Right lobe of liver (tissue), 6 donors: ENCODE results near the gene ZNF695. TPM values are rescaled to one million over a fixed set of nuclear protein-coding genes. Genes with fewer than 3 reads are reported as not detected.

ENCODE experiments used
- ATAC-seq, 4 donors: fragments of 200-7000 bp; cut with Tn5 transposase; one replicate each; pipeline ENCODE4 v1.9.1; 2020; ENCODE audit warnings: mild to moderate bottlenecking in 4 of 4, moderate library complexity in 4 of 4
- DNase-seq, 3 donors: peaks; one replicate each; pipeline ENCODE4 v3.0.0-alpha.2; 2020
- H3K27ac ChIP-seq, 3 donors: fragments of 200-600 bp; one replicate each; pipeline ENCODE4 v1.8.0; 2022
- H3K27me3 ChIP-seq, 2 donors: fragments of 200-600 bp; one replicate each; pipeline ENCODE4 v1.8.0; 2022
- H3K36me3 ChIP-seq, 4 donors: fragments of 200-600 bp; sonication (generic) in 1 of 4; one replicate each; pipeline versions ENCODE4 v1.5.1 to v1.8.0; 2017 to 2022; ENCODE audit warnings: control low read depth in 1 of 4
- H3K4me1 ChIP-seq, 4 donors: fragments of 200-600 bp; sonication (generic) in 1 of 4; one replicate each; pipeline versions ENCODE4 v1.5.1 to v1.8.0; 2017 to 2022; ENCODE audit warnings: control low read depth in 1 of 4
- H3K4me3 ChIP-seq, 3 donors: fragments of 200-600 bp; one replicate each; pipeline ENCODE4 v1.8.0; 2022
- H3K9me3 ChIP-seq, 4 donors: fragments of 200-600 bp; sonication (generic) in 1 of 4; one replicate each; pipeline versions ENCODE4 v1.5.1 to v1.8.0; 2017 to 2022; ENCODE audit warnings: control low read depth in 1 of 4
- POLR2A ChIP-seq: fragments of 450-650 bp; IDR thresholded peaks from one replicate; pipeline ENCODE4 v1.6.1; 2017; ENCODE audit warnings: antibody characterized with exemption, mild to moderate bottlenecking
- WGBS: methylation state at CpG from one replicate; pipeline ENCODE4 v1.1.6; 2018; ENCODE audit warnings: low coverage, low lambda C conversion rate; ENCODE audit not compliant: insufficient coverage; ENCODE audit errors: missing lambda C conversion rate; 5-methylcytosine and 5-hydroxymethylcytosine counted together
- intact Hi-C, 2 donors: fragments of 100-400 bp; cut with DNase I; formaldehyde crosslinking; loops; one replicate each; pipeline versions ENCODE4 v1.11.2 to v1.14.1; 2022
- total RNA-seq, 6 experiments: library from RNA; depleted of rRNA in 2 of 6; stranded (reverse); fragments of >200 nt in 2 of 6; fragmentation: NEBNext Ultra II Directional in 3 of 6; extraction: Animal tissue kit (Norgen Biotek cat#: 25700) in 3 of 6; gene quantifications; one replicate each; pipeline versions ENCODE4 v1.1.0 to v1.2.4, GENCODE V29; 2016 to 2023
- TF ChIP-seq, protein P1 (sequence below), 4 donors: fragments of 200-600 bp in 3 of 4; fragments of 450-650 bp in 1 of 4; IDR thresholded peaks; one replicate each; pipeline versions ENCODE4 v1.5.1 to v1.8.0; 2016 to 2022; ENCODE audit warnings: antibody characterized with exemption in 4 of 4, mild to moderate bottlenecking in 2 of 4
- donor health status: DM: no; HTN: yes; CAD: no.
- donor health status: DM: no; HTN: no; CAD: no.
- donor health status: DM: no; HTN: no; CAD: no.
- donor health status: DM: no; HTN: yes; CAD: no.
- donor health status: DM: no; HTN: yes; CAD: no.

The ZNF695 gene
- total RNA-seq, 6 experiments from 2014 or later = not detected

DNA sequence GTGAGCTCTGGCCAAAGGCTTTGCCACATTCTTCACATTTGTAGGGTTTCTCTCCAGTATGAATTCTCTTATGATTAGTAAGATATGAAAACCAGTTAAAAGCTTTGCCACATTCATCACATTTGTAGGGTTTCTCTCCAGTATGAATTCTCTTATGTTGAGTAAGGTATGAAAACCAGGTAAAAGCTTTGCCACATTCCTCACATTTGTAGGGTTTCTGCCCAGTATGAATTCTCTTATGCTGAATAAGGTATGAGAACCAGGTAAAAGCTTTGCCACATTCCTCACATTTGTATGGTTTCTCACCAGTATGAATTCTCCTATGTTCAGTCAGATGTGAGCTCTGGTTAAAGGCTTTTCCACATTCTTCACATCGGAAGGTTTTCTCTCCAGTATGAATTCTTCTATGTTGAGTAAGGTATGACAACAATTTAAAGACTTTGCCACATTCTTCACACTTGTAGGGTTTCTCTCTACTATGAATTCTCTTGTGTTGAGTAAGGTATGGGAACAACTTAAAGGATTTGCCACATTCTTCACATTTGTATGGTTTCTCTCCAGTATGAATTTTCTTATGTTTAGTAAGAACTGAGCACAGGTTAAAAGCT is 20.7 kb downstream of the ZNF695 start:
- H3K4me1 ChIP-seq = no peaks in the 10 kb centered on the region
- ATAC-seq (no peak), DNase-seq (no peak)
- no peak overlapping the region for H3K4me3 ChIP-seq
- intact Hi-C loops = no loop called here
- no peaks in the 10 kb centered on the region for H3K27me3 ChIP-seq
- H3K36me3 ChIP-seq = no peaks in the 10 kb centered on the region
- no peak overlapping the region for H3K27ac ChIP-seq
- WGBS = 78% methylated on average over 1 of the region's 1 CpG
- peaks cover 0 to 47% (median 14%) of the 10 kb centered on the region in 4 donors for H3K9me3 ChIP-seq
- TF ChIP-seq, protein P1, sequence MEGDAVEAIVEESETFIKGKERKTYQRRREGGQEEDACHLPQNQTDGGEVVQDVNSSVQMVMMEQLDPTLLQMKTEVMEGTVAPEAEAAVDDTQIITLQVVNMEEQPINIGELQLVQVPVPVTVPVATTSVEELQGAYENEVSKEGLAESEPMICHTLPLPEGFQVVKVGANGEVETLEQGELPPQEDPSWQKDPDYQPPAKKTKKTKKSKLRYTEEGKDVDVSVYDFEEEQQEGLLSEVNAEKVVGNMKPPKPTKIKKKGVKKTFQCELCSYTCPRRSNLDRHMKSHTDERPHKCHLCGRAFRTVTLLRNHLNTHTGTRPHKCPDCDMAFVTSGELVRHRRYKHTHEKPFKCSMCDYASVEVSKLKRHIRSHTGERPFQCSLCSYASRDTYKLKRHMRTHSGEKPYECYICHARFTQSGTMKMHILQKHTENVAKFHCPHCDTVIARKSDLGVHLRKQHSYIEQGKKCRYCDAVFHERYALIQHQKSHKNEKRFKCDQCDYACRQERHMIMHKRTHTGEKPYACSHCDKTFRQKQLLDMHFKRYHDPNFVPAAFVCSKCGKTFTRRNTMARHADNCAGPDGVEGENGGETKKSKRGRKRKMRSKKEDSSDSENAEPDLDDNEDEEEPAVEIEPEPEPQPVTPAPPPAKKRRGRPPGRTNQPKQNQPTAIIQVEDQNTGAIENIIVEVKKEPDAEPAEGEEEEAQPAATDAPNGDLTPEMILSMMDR (IDR thresholded peaks at IDR 0.05) = no peak
- TF ChIP-seq POLR2A = no peak

DNA sequence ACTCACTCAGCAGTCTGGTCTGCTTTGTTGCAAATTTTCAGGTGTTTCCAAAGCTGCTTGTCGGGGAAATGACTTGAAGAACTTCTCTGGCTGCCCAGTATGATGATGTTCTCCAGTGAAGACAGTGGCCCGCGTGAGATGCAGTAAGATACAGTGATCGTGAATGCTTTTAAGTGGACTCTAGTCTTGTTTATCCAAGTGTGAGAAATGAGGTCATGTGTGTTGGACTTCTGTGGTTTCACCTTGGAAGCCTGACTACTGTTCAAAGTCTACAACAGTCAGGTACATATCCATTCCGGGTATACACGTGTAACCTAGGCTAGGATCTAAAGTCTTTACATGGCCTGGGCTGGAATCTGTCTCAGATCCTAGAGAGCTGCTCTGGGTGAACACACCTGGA is 29.1 kb downstream of the ZNF695 start:
- WGBS = 65% methylated on average over 3 of the region's 6 CpGs
- intact Hi-C loops = no loop called here
- no peak for ATAC-seq

DNA sequence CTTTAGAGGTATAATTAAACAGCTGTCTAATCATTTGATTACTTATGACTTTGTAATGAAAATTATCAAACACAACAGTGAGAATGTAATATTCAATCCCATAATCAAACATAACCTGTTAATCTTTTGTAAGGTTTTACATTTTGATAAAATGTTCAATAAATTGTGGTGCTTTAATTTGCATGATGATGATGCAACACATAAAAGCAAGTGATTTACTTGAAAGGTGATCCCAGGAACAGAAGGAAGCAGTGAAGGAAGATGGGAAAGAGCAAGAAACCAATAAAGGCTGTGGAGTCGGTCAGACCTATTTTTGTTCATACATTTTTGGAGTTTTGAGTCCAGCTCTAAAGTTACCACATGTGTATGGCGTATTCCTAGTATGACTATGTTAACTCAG is 29.6 kb downstream of the ZNF695 start:
- TF ChIP-seq POLR2A = no peak
- TF ChIP-seq, protein P1 (IDR thresholded peaks at IDR 0.05) = no peak
- peaks cover 0 to 7% (median 0%) of the 10 kb centered on the region in 4 donors for H3K9me3 ChIP-seq
- no peaks in the 10 kb centered on the region for H3K4me1 ChIP-seq
- H3K36me3 ChIP-seq = no peaks in the 10 kb centered on the region
- H3K27ac ChIP-seq = no peak overlapping the region
- no peak for DNase-seq
- intact Hi-C loops = no loop called here
- no peak overlapping the region for H3K4me3 ChIP-seq
- no peaks in the 10 kb centered on the region for H3K27me3 ChIP-seq
- ATAC-seq = no peak
- WGBS = 76% methylated on average over 2 of the region's 2 CpGs

More for the DNA sequence above, 29.1 kb downstream of the ZNF695 start:
- TF ChIP-seq, protein P1 (IDR thresholded peaks at IDR 0.05) = no peak
- TF ChIP-seq POLR2A = no peak
- Histone ChIP-seq H3K27me3 (no peaks in the 10 kb centered on the region), H3K9me3 (peaks cover 0 to 7% (median 0%) of the 10 kb centered on the region in 4 donors), H3K4me3 (no peak overlapping the region), H3K27ac (no peak overlapping the region), H3K36me3 (no peaks in the 10 kb centered on the region), H3K4me1 (no peaks in the 10 kb centered on the region)
- no peak for DNase-seq

- H3K4me1 ChIP-seq = no peaks in the 10 kb centered on the region
- H3K27me3 ChIP-seq = no peaks in the 10 kb centered on the region
- 100% methylated on average over 2 of the region's 7 CpGs for WGBS
- TF ChIP-seq, protein P1 (IDR thresholded peaks at IDR 0.05) = no peak
- TF ChIP-seq POLR2A = no peak
- H3K4me3 ChIP-seq = no peak overlapping the region
- no peak for DNase-seq
- intact Hi-C loops = no loop called here
- H3K36me3 ChIP-seq = no peaks in the 10 kb centered on the region
- no peak overlapping the region for H3K27ac ChIP-seq
- ATAC-seq = no peak
- H3K9me3 ChIP-seq = no peaks in the 10 kb centered on the region
Measured at GRCh38 chr1:246971969-246972368, 35.9 kb downstream of the ZNF695 start.
